ENCODE measurements around the gene PPP1R14C.

The PPP1R14C gene

GRCh38 chr6:150290429-150290828, 147.6 kb downstream of the PPP1R14C start:
- no peak for DNase-seq (ENCODE audit: low read depth in 1 of 2, low spot score in 1 of 2)

GRCh38 chr6:150291968-150292710, 149.3 kb downstream of the PPP1R14C start:
- no peak for DNase-seq (ENCODE audit: low read depth in 1 of 2, low spot score in 1 of 2)

DNA sequence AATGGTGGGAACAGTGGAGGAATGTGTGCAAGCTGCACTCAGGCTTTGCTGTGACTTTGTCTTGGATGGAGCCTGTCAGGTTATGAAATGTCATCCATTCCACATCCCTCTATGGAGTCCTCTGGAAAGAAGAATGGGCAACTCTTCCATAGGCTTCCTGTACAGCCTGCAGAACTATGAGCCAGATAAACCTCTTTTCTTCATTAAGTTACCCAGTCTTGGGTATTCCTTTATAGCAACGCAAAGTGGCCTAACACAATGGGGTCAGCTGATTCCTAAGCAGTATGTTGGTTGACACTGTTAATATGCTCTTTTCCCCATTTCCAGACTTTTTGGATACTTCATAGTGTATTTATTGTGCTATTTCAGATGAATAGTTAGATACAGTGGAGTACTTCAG, 150.2 kb downstream of the PPP1R14C start:
- DNase-seq (ENCODE audit: low read depth in 1 of 2, low spot score in 1 of 2), result no peak

DNA sequence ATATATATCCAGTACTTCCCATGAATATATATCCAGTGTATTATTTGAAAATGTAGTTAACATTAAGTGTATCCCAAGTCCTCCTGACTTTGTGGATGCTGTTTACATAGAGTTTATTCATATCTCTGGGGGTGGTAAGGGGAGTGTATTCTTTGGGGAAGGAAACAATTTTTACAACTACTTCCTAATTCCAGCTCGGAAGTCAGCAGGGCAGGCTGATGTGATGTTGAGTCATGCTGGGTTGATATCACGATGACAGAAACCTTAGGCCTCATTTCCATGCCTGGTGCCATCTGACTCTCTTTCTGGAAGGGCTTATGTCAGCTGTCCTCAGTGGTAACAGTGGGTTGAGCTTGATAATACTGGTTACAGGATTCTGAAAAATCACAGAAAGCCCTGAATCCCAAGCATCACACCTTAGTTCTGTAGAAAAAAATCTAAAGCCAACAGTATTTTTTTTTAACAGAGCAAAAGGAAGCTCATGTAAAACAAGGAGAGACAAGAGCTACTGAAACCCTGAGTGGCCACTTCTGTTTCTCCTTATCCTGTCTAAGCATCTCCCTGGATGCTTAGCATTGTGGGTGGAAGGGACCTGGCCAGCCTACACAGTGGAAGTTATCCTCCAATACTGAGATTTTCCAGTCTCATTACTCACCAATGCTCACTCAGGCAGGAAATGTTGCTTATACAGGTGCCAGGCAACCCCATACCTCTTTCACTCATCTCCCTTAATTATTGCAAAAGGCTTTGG, 150.8 kb downstream of the PPP1R14C start:
- no peak for DNase-seq (ENCODE audit: low read depth in 1 of 2, low spot score in 1 of 2)

DNA sequence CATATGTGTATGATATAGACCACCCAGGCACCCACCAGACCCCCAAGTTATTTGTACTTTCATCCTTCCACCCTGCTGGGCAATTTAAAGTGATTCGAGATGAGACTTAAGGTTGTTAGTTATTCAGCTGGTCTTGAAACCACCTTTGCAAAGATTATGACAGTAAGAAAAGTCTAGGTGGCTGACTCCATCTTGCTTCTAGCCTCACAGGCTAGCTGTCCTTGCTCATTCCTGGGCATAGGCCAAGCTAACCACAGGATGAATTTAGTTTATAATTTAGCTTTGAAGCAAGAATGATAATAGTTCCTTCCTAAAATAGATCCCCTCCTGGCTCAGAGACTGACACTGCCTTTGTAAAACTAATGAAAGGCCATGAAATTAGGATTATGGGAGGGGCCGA, 154.0 kb downstream of the PPP1R14C start:
- DNase-seq (ENCODE audit: low read depth in 1 of 2, low spot score in 1 of 2), result no peak

- DNase-seq (ENCODE audit: low read depth in 1 of 2, low spot score in 1 of 2), result no peak
These were observed 154.6 kb downstream of the PPP1R14C start for GRCh38 chr6:150297327-150298029.

- DNase-seq (ENCODE audit: low read depth in 1 of 2, low spot score in 1 of 2), result no peak
These were observed 155.2 kb downstream of the PPP1R14C start for GRCh38 chr6:150298030-150298380.

- DNase-seq (ENCODE audit: low read depth in 1 of 2, low spot score in 1 of 2), result no peak
These were observed 155.8 kb downstream of the PPP1R14C start for GRCh38 chr6:150298676-150299075.

Data from activated CD4-positive, alpha-beta T cell treated with anti-CD3 and anti-CD28 coated beads, Interleukin-2, amount 50 U/mL, for 24 hours (primary cell).